SK-N-SH (cell line): ENCODE measurements around the gene PRKX. TPM values are rescaled to one million over a fixed set of nuclear protein-coding genes. Genes with fewer than 3 reads are reported as not detected.

Experiments
- CTCF ChIA-PET: fragments of 300-600, 350-600 bp; formaldehyde crosslinking; extraction: SDS; loops from one replicate; lab custom pipeline; 2021; lab: Yijun Ruan, JAX
- POLR2A ChIA-PET: fragments of 350-600 bp; sonication (Branson Sonifier 250); formaldehyde crosslinking; extraction: SDS; loops from one replicate; lab custom pipeline; 2020; ENCODE audit warnings: antibody characterized with exemption, inconsistent platforms; lab: Yijun Ruan, JAX
- DNase-seq: peaks from one replicate; pipeline ENCODE4 v3.0.0; 2012
- H2AFZ ChIP-seq: fragments of 200-600 bp; sonication (generic); 2 replicates; pipeline ENCODE4 v1.8.1; 2016; ENCODE audit warnings: antibody characterized with exemption, mild to moderate bottlenecking, low read depth
- H3F3A ChIP-seq: fragments of 200-600 bp; sonication (generic); replicated peaks from 2 replicates; pipeline ENCODE3; 2016; ENCODE audit warnings: antibody characterized with exemption, mild to moderate bottlenecking; ENCODE audit not compliant: insufficient read depth
- H3K27ac ChIP-seq, 2 experiments: fragments of 200-500 bp in 1 of 2; fragments of 200-600 bp in 1 of 2; sonication (Bioruptor generic) in 1 of 2; sonication (generic), shearing (Covaris generic) in 1 of 2; 2 replicates each; pipeline versions ENCODE4 v1.5.1 to v1.6.1; 2014 to 2016; ENCODE audit warnings: low read depth in 2 of 2, inconsistent platforms in 1 of 2, low read length in 1 of 2, mild to moderate bottlenecking in 1 of 2, mixed read lengths in 1 of 2
- H3K27me3 ChIP-seq: fragments of 200-600 bp; sonication (generic), shearing (Covaris generic); 2 replicates; pipeline ENCODE4 v1.6.1; 2016; ENCODE audit warnings: mixed run types; ENCODE audit not compliant: insufficient read depth
- H3K36me3 ChIP-seq, 2 experiments: fragments of 200-500 bp in 1 of 2; fragments of 200-600 bp in 1 of 2; sonication (Bioruptor generic) in 1 of 2; sonication (generic) in 1 of 2; replicated peaks in 1 of 2; 2 replicates each; pipeline versions ENCODE3 to v1.5.1; 2014 to 2016; ENCODE audit warnings: low read length in 1 of 2, mild to moderate bottlenecking in 1 of 2; ENCODE audit not compliant: insufficient read depth in 2 of 2, control insufficient read depth in 1 of 2
- H3K4me1 ChIP-seq, 2 experiments: fragments of 200-500 bp in 1 of 2; fragments of 200-600 bp in 1 of 2; sonication (Bioruptor generic) in 1 of 2; sonication (generic), shearing (Covaris generic) in 1 of 2; 2 replicates each; pipeline versions ENCODE4 v1.5.1 to v1.6.1; 2014 to 2016; ENCODE audit warnings: low read depth in 1 of 2, low read length in 1 of 2, mixed run types in 1 of 2; ENCODE audit not compliant: insufficient read depth in 2 of 2, control insufficient read depth in 1 of 2
- H3K4me2 ChIP-seq: fragments of 200-600 bp; sonication (generic), shearing (Covaris generic); 2 replicates; pipeline ENCODE4 v1.6.1; 2017; ENCODE audit warnings: mixed run types
- H3K4me3 ChIP-seq, 2 experiments: fragments of 200-500 bp in 1 of 2; fragments of 200-600 bp in 1 of 2; sonication (Bioruptor generic) in 1 of 2; sonication (generic), shearing (Covaris generic) in 1 of 2; 2 replicates each; pipeline versions ENCODE4 v1.5.1 to v1.8.1; 2014 to 2016; ENCODE audit warnings: low read depth in 2 of 2, inconsistent platforms in 1 of 2, low read length in 1 of 2, mild to moderate bottlenecking in 1 of 2, mixed read lengths in 1 of 2, moderate library complexity in 1 of 2
- H3K79me2 ChIP-seq: fragments of 200-600 bp; sonication (generic); 2 replicates; pipeline ENCODE4 v1.8.1; 2017; ENCODE audit warnings: mild to moderate bottlenecking; ENCODE audit not compliant: insufficient read depth
- H3K9ac ChIP-seq: fragments of 200-600 bp; sonication (generic); 2 replicates; pipeline ENCODE4 v1.6.1; 2017; ENCODE audit warnings: mixed run types
- H3K9me2 ChIP-seq: fragments of 200-600 bp; sonication (generic); 2 replicates; pipeline ENCODE4 v1.6.1; 2017; ENCODE audit warnings: mixed run types
- H3K9me3 ChIP-seq: fragments of 200-600 bp; sonication (generic); 2 replicates; pipeline ENCODE4 v1.6.1; 2017; ENCODE audit warnings: mixed run types, mild to moderate bottlenecking, moderate library complexity
- H4K20me1 ChIP-seq: fragments of 200-600 bp; sonication (generic); 2 replicates; pipeline ENCODE4 v1.6.1; 2017; ENCODE audit warnings: mild to moderate bottlenecking, mixed run types; ENCODE audit not compliant: insufficient read depth
- CHD2 ChIP-seq: fragments of 150-350 bp; IDR thresholded peaks from 2 replicates; pipeline ENCODE4 v1.6.1; 2018; ENCODE audit warnings: low read length; ENCODE audit not compliant: partially characterized antibody
- CTCF ChIP-seq: fragments of 200-600 bp; sonication (generic); IDR thresholded peaks from 2 replicates; pipeline ENCODE4 v1.6.1; 2017; ENCODE audit warnings: antibody characterized with exemption, mild to moderate bottlenecking, moderate library complexity
- ELF1 ChIP-seq: IDR thresholded peaks from 2 replicates; pipeline ENCODE4 v1.4.0; 2012
- EP300 ChIP-seq, 2 experiments: IDR thresholded peaks; 2 replicates each; pipeline versions ENCODE4 v1.4.0 to v1.6.1; 2012; ENCODE audit warnings: borderline replicate concordance in 1 of 2, low read depth in 1 of 2, low read length in 1 of 2
- EZH2phosphoT487 ChIP-seq: fragments of 200-600 bp; sonication (generic); IDR thresholded peaks from 2 replicates; pipeline ENCODE4 v1.6.1; 2017; ENCODE audit warnings: low read depth, mixed run types, mild to moderate bottlenecking, antibody characterized with exemption, moderate library complexity, borderline replicate concordance
- FOSL2 ChIP-seq: IDR thresholded peaks from 2 replicates; pipeline ENCODE4 v1.4.0; 2012; ENCODE audit warnings: low read depth, mild to moderate bottlenecking, moderate library complexity, borderline replicate concordance
- FOXJ3 ChIP-seq: sonication (generic); formaldehyde crosslinking; IDR thresholded peaks from 2 replicates; pipeline ENCODE4 v1.5.1; 2020; ENCODE audit warnings: mild to moderate bottlenecking, missing genetic modification reagents
- FOXM1 ChIP-seq: IDR thresholded peaks from 2 replicates; pipeline ENCODE4 v1.4.0; 2012; ENCODE audit warnings: low read depth, mild to moderate bottlenecking
- GABPA ChIP-seq: IDR thresholded peaks from 2 replicates; pipeline ENCODE4 v1.4.0; 2012; ENCODE audit warnings: low read depth, mild to moderate bottlenecking
- JUND ChIP-seq: IDR thresholded peaks from 2 replicates; pipeline ENCODE4 v1.4.0; 2012
- MXI1 ChIP-seq: IDR thresholded peaks from 2 replicates; pipeline ENCODE4 v1.6.1; 2012; ENCODE audit warnings: mild to moderate bottlenecking, low read depth, low read length, improper control_type of control experiment
- NRF1 ChIP-seq: IDR thresholded peaks from 2 replicates; pipeline ENCODE4 v1.6.1; 2012; ENCODE audit warnings: low read depth, mild to moderate bottlenecking, low read length
- PBX3 ChIP-seq: IDR thresholded peaks from 2 replicates; pipeline ENCODE4; 2012
- REST ChIP-seq: IDR thresholded peaks from 2 replicates; pipeline ENCODE4 v1.6.1; 2012; ENCODE audit warnings: mild to moderate bottlenecking, low read depth, low read length, moderate library complexity
- SIN3A ChIP-seq: IDR thresholded peaks from 2 replicates; pipeline ENCODE4 v1.6.1; 2012; ENCODE audit warnings: low read depth, mild to moderate bottlenecking, low read length, moderate library complexity, borderline replicate concordance
- SMC3 ChIP-seq: IDR thresholded peaks from 2 replicates; pipeline ENCODE4 v1.6.1; 2012; ENCODE audit warnings: low read depth, low read length, improper control_type of control experiment
- TCF12 ChIP-seq: IDR thresholded peaks from 2 replicates; pipeline ENCODE4 v1.4.0; 2012
- TEAD4 ChIP-seq: IDR thresholded peaks from 2 replicates; pipeline ENCODE4 v1.4.0; 2012; ENCODE audit warnings: mild to moderate bottlenecking, borderline replicate concordance; ENCODE audit not compliant: insufficient read depth
- USF2 ChIP-seq: fragments of 150-350 bp; IDR thresholded peaks from 2 replicates; pipeline ENCODE4 v1.6.1; 2017; ENCODE audit warnings: antibody characterized with exemption, low read length, low read depth, borderline replicate concordance
- YY1 ChIP-seq: IDR thresholded peaks from 2 replicates; pipeline ENCODE4 v1.4.0; 2012; ENCODE audit warnings: low read depth, mild to moderate bottlenecking
- WGBS: methylation state at CpG from one replicate; pipeline ENCODE4 v1.1.6; 2017; ENCODE audit warnings: low lambda C conversion rate; 5-methylcytosine and 5-hydroxymethylcytosine counted together
- polyA plus RNA-seq, 3 experiments: library from polyadenylated mRNA; depleted of rRNA; stranded (reverse); fragments of >200 nt; gene quantifications; 2 replicates each; pipeline ENCODE4 v1.2.3, GENCODE V29; 2012

The PRKX gene
- polyA plus RNA-seq, 1 of the 3 experiments (the other 2 are of a cell fraction): 6.5 TPM

GRCh38 chrX:3567686-3568085 is 145.8 kb downstream of the PRKX start:
- Histone ChIP-seq H3F3A (peaks cover 3% of the 10 kb centered on the region), H3K27ac (no peak overlapping the region), H3K9ac (no peak overlapping the region), H3K4me3 (no peak overlapping the region), H3K36me3 (no peaks in the 10 kb centered on the region), H3K27me3 (no peaks in the 10 kb centered on the region), H3K9me2 (no peaks in the 10 kb centered on the region), H4K20me1 (no peaks in the 10 kb centered on the region), H3K9me3 (no peaks in the 10 kb centered on the region), H3K4me2 (no peak overlapping the region), H2AFZ (no peak overlapping the region), H3K79me2 (no peaks in the 10 kb centered on the region), H3K4me1 (no peaks in the 10 kb centered on the region)
- WGBS: 20% methylated on average over 3 of the region's 3 CpGs
- POLR2A ChIA-PET: no interaction called here
- CTCF ChIA-PET: no interaction called here
- no peak for DNase-seq
- TF ChIP-seq YY1 (no peak), REST (no peak), FOSL2 (no peak), MXI1 (no peak), GABPA (no peak), PBX3 (no peak), TCF12 (no peak), EZH2phosphoT487 (no peak), TEAD4 (no peak)

- Histone ChIP-seq H3F3A (no peaks in the 10 kb centered on the region), H2AFZ (no peak overlapping the region), H3K4me3 (no peak overlapping the region), H3K27me3 (no peaks in the 10 kb centered on the region), H3K9me3 (no peaks in the 10 kb centered on the region), H3K4me2 (no peak overlapping the region), H3K36me3 (no peaks in the 10 kb centered on the region), H3K9ac (no peak overlapping the region), H3K9me2 (no peaks in the 10 kb centered on the region), H3K79me2 (no peaks in the 10 kb centered on the region), H3K4me1 (no peaks in the 10 kb centered on the region), H4K20me1 (no peaks in the 10 kb centered on the region), H3K27ac (no peak overlapping the region)
- POLR2A ChIA-PET: no interaction called here
- WGBS: 40% methylated on average over 4 of the region's 4 CpGs
- CTCF ChIA-PET: no interaction called here
- DNase-seq: no peak
- TF ChIP-seq FOXM1 (no peak), EP300 (IDR thresholded peaks at IDR 0.05; ENCODE audit: borderline replicate concordance in 1 of 2, low read depth in 1 of 2, low read length in 1 of 2) (no peak), FOXJ3 (CRISPR knock-in tag) (no peak), CHD2 (no peak), FOSL2 (no peak), CTCF (no peak), NRF1 (no peak), PBX3 (no peak), ELF1 (no peak), SIN3A (no peak), SMC3 (no peak), USF2 (no peak), JUND (no peak)
Measured at GRCh38 chrX:3563451-3563850, 150.0 kb downstream of the PRKX start.
